ENCODE data around the gene MIF. TPM values are rescaled to one million over a fixed set of nuclear protein-coding genes. Genes with fewer than 3 reads are reported as not detected.
"Not testable (repeated sequence)": the region's sequence is repeated elsewhere in the genome, so short reads cannot be mapped to it uniquely, and the experiment has no call there.

MIF gene
- 224 and 296 TPM in 2 replicates for total RNA-seq (2014; rRNA removed; shearing (Covaris generic))

- peak; percentile 96 for DNase-seq (ENCODE audit: low read depth)
These were observed at the start of gene MIF for GRCh38 chr22:23893945-23894709. Gene MIF (plus strand): TSS chr22:23894383. CDS start chr22:23894475, 92 bp downstream.

- DNase-seq (ENCODE audit: low read depth): no peak
These were observed 49.4 kb upstream of the MIF start for GRCh38 chr22:23844739-23845202.

GRCh38 chr22:23845265-23846080 is 48.7 kb upstream of the MIF start:
- no peak for DNase-seq (ENCODE audit: low read depth)

- DNase-seq (ENCODE audit: low read depth): no peak
These were observed 48.1 kb upstream of the MIF start for GRCh38 chr22:23846081-23846469.

GRCh38 chr22:23847310-23847920 is 46.8 kb upstream of the MIF start:
- no peak for DNase-seq (ENCODE audit: low read depth)

- DNase-seq (ENCODE audit: low read depth): no peak
These were observed 46.0 kb upstream of the MIF start for GRCh38 chr22:23847991-23848864.

GRCh38 chr22:23849009-23850006 is 44.9 kb upstream of the MIF start:
- DNase-seq (ENCODE audit: low read depth): peak; percentile 79

- DNase-seq (ENCODE audit: low read depth): no peak
These were observed 44.0 kb upstream of the MIF start for GRCh38 chr22:23850136-23850611.

- peak; percentile 68 for DNase-seq (ENCODE audit: low read depth)
These were observed 37.2 kb upstream of the MIF start for GRCh38 chr22:23856721-23857605.

- peak; percentile 99 for DNase-seq (ENCODE audit: low read depth)
These were observed 36.3 kb upstream of the MIF start, which contains the start of gene SLC2A11 for GRCh38 chr22:23857606-23858483. Gene SLC2A11 (plus strand): TSS chr22:23857875. CDS start chr22:23858000, 125 bp downstream.

- no peak for DNase-seq (ENCODE audit: low read depth)
These were observed 35.7 kb upstream of the MIF start for GRCh38 chr22:23858484-23858815.

- no peak for DNase-seq (ENCODE audit: low read depth)
These were observed 35.0 kb upstream of the MIF start for GRCh38 chr22:23859201-23859600.

- not testable (repeated sequence) for DNase-seq (ENCODE audit: low read depth)
These were observed 34.0 kb upstream of the MIF start for GRCh38 chr22:23860187-23860586.

GRCh38 chr22:23862103-23862502 is 32.1 kb upstream of the MIF start:
- DNase-seq (ENCODE audit: low read depth): peak; percentile 49

- not testable (repeated sequence) for DNase-seq (ENCODE audit: low read depth)
These were observed 29.6 kb upstream of the MIF start for GRCh38 chr22:23864499-23865154.

- DNase-seq (ENCODE audit: low read depth): no peak
These were observed 25.6 kb upstream of the MIF start for GRCh38 chr22:23868580-23868979.

GRCh38 chr22:23874871-23875270 is 19.3 kb upstream of the MIF start:
- no peak for DNase-seq (ENCODE audit: low read depth)

All from Daoy (cell line).